ENCODE results near the gene GNE. TPM values are rescaled to one million over a fixed set of nuclear protein-coding genes. Genes with fewer than 3 reads are reported as not detected.

Gene GNE
- total RNA-seq, 1 experiment from 2014 or later = 8.4 TPM

DNA sequence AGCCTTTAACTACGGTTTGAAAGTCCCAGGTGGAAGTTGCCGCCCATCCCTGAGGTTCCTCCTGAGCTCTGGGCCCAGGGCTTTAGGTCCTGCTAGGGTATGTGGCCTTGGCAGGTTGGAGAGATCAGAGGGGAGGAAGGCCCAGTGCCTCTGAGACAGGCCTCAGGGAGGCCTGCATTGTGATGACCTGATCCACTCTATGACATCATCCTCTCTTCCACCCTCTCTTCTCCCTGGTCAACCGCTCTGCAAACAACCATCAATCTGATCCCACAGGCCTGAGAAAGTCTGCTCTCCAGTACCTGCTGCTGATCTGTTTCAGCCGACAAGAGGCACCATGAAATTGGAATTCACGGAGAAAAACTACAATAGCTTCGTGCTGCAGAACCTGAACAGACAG lies 89.1 kb downstream of the GNE start, which contains the start of gene CCIN:
CCIN (plus strand) TSS at position 223 of the 400 bp plus-strand sequence; CDS start at position 338, 115 bp downstream.
- DNase-seq (ENCODE audit: low read depth, low spot score) (no peak), ATAC-seq (no peak)
- Histone ChIP-seq H3K27me3 (ENCODE audit: insufficient read depth, low read length) (no peaks in the 10 kb centered on the region), H3K27ac (ENCODE audit: low read depth, low read length) (no peak within 1 kb of the TSS), H3K4me1 (ENCODE audit: control insufficient read depth in 1 of 2, insufficient read depth in 2 of 2, low read length in 2 of 2) (peaks cover 0 to 8% of the 10 kb centered on the region in 2 experiments; a peak in 1 of 4 replicates), H3K4me3 (replicated peaks in 1 of 2; ENCODE audit: low read depth in 1 of 2, low read length in 2 of 2) (no peak within 1 kb of the TSS), H3K36me3 (ENCODE audit: control insufficient read depth in 1 of 2, insufficient read depth in 2 of 2, low read length in 2 of 2) (no peaks in the 10 kb centered on the region), H3K9ac (ENCODE audit: low read length) (no peak within 1 kb of the TSS), H3K4me2 (ENCODE audit: low read length) (no peak within 1 kb of the TSS), H3K79me2 (ENCODE audit: insufficient read depth, low read length) (no peaks in the 10 kb centered on the region), H3K9me2 (ENCODE audit: insufficient read depth) (no peaks in the 10 kb centered on the region), H2AFZ (ENCODE audit: low read depth, low read length, poor library complexity, severe bottlenecking) (no peak within 1 kb of the TSS), H4K20me1 (ENCODE audit: insufficient read depth) (no peaks in the 10 kb centered on the region), H3K9me3 (ENCODE audit: control insufficient read depth in 1 of 2, insufficient read depth in 1 of 2, low read depth in 1 of 2, low read length in 2 of 2) (no peaks in the 10 kb centered on the region)
- no TSS peak for BruUV-seq (replicated peaks)
- TF ChIP-seq FOSL1 (IDR thresholded peaks at IDR 0.05; ENCODE audit: low read depth) = no peak
- no peak for TF ChIP-seq CEBPB (IDR thresholded peaks at IDR 0.05; ENCODE audit: low read depth)
- no peak for TF ChIP-seq POLR2AphosphoS5 (IDR thresholded peaks at IDR 0.05; ENCODE audit: low read depth, low read length)
- TF ChIP-seq CBX3 (IDR thresholded peaks at IDR 0.05; ENCODE audit: low read depth) = no peak
- no peak for TF ChIP-seq ZFX (IDR thresholded peaks at IDR 0.05)
- TF ChIP-seq CTCF (IDR thresholded peaks at IDR 0.05 in 2 of 3, conservative IDR thresholded peaks at IDR 0.05 in 1 of 3; ENCODE audit: borderline replicate concordance in 1 of 3, insufficient read depth in 1 of 3, low read depth in 2 of 3, low read length in 2 of 3) = no peak
- no peak for TF ChIP-seq EGR1 (IDR thresholded peaks at IDR 0.05; ENCODE audit: low read depth)
- TF ChIP-seq, protein P1, sequence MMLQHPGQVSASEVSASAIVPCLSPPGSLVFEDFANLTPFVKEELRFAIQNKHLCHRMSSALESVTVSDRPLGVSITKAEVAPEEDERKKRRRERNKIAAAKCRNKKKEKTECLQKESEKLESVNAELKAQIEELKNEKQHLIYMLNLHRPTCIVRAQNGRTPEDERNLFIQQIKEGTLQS (IDR thresholded peaks at IDR 0.05) = no peak
- TF ChIP-seq ELF1 (IDR thresholded peaks at IDR 0.05; ENCODE audit: borderline replicate concordance, low read depth) = no peak
- no peak for TF ChIP-seq JUND (IDR thresholded peaks at IDR 0.05)
- TF ChIP-seq SIN3A (IDR thresholded peaks at IDR 0.05; ENCODE audit: low read depth) = no peak
- no peak for TF ChIP-seq REST (IDR thresholded peaks at IDR 0.05; ENCODE audit: low read depth)
- TF ChIP-seq SRF (IDR thresholded peaks at IDR 0.05; ENCODE audit: low read depth) = no peak
- TF ChIP-seq EZH2 (IDR thresholded peaks at IDR 0.05) = no peak
- no peak for TF ChIP-seq ZNF274 (IDR thresholded peaks at IDR 0.05; ENCODE audit: low read depth, low read length)
- TF ChIP-seq TCF7L2 (IDR thresholded peaks at IDR 0.05; ENCODE audit: borderline replicate concordance, extremely low read depth, insufficient read depth, insufficient read length) = no peak
- TF ChIP-seq POLR2A (IDR thresholded peaks at IDR 0.05; ENCODE audit: borderline replicate concordance, extremely low read depth, insufficient read depth, insufficient read length) = no peak
- no peak for TF ChIP-seq SP1 (IDR thresholded peaks at IDR 0.05; ENCODE audit: low read depth)
- RAD21 ChIA-PET (ENCODE audit: low non-redundant PET in 1 of 2, low total read pairs in 2 of 2, uncharacterized antibody in 2 of 2, unreplicated experiment in 2 of 2) = no interaction called here
- intact Hi-C loops (cut with micrococcal nuclease) = loop anchor here (5.0 kb wide), 1 partner anchor 212 kb away; the partner anchor contains the start of gene OR2S2
- POLR2A ChIA-PET = no interaction called here
- CTCF ChIA-PET = interaction anchor here (2.9 kb wide), 1 partner anchor 21 kb away, joined by 11 read pairs; the partner anchor contains the start of gene CLTA
